ENCODE data around the gene SERINC5.

SERINC5 gene

GRCh38 chr5:80238097-80238496, 17.8 kb downstream of the SERINC5 start:
- no peak for TF ChIP-seq EZH2phosphoT487 (IDR thresholded peaks at IDR 0.05; ENCODE audit: low read length)
- TF ChIP-seq CTCF (IDR thresholded peaks at IDR 0.05; ENCODE audit: low read length) = no peak
- no peak for TF ChIP-seq EZH2 (optimal IDR thresholded peaks at IDR 0.05; ENCODE audit: low read depth, low read length)
- Histone ChIP-seq H3K9me3 (replicated peaks; ENCODE audit: insufficient read depth, low read length) (no peaks in the 10 kb centered on the region; the same call in 1 of the 2 replicates), H3K4me1 (ENCODE audit: low read length) (no peaks in the 10 kb centered on the region), H3K27me3 (replicated peaks; ENCODE audit: insufficient read depth, low read length) (no peaks in the 10 kb centered on the region), H3K36me3 (replicated peaks; ENCODE audit: insufficient read depth, low read length) (peaks cover 5% of the 10 kb centered on the region), H3K4me3 (ENCODE audit: low read length) (no peak overlapping the region), H3K79me2 (ENCODE audit: low read length) (no peaks in the 10 kb centered on the region; the same call in 1 of the 2 replicates), H3K9ac (ENCODE audit: low read length) (no peak overlapping the region), H3F3A (ENCODE audit: insufficient read depth, low read length) (no peaks in the 10 kb centered on the region), H3K9me2 (replicated peaks; ENCODE audit: insufficient read depth, low read length) (no peaks in the 10 kb centered on the region), H2AFZ (ENCODE audit: low read length) (no peak overlapping the region), H3K4me2 (ENCODE audit: low read depth, low read length) (no peak overlapping the region), H4K20me1 (ENCODE audit: insufficient read depth, low read length) (no peaks in the 10 kb centered on the region), H3K27ac (ENCODE audit: low read length) (no peak overlapping the region)
- DNase-seq = no peak

- Histone ChIP-seq H3K79me2 (ENCODE audit: low read length) (no peaks in the 10 kb centered on the region; the same call in 1 of the 2 replicates), H3K4me1 (ENCODE audit: low read length) (no peaks in the 10 kb centered on the region), H3K9me2 (replicated peaks; ENCODE audit: insufficient read depth, low read length) (no peaks in the 10 kb centered on the region), H3K9me3 (replicated peaks; ENCODE audit: insufficient read depth, low read length) (no peaks in the 10 kb centered on the region), H3K4me2 (ENCODE audit: low read depth, low read length) (no peak overlapping the region), H3K27me3 (replicated peaks; ENCODE audit: insufficient read depth, low read length) (no peaks in the 10 kb centered on the region), H3K4me3 (ENCODE audit: low read length) (no peak overlapping the region), H2AFZ (ENCODE audit: low read length) (no peak overlapping the region), H3K9ac (ENCODE audit: low read length) (no peak overlapping the region), H3F3A (ENCODE audit: insufficient read depth, low read length) (no peaks in the 10 kb centered on the region), H3K27ac (ENCODE audit: low read length) (no peak overlapping the region), H4K20me1 (ENCODE audit: insufficient read depth, low read length) (no peaks in the 10 kb centered on the region), H3K36me3 (replicated peaks; ENCODE audit: insufficient read depth, low read length) (peaks cover 5% of the 10 kb centered on the region)
- TF ChIP-seq CTCF (IDR thresholded peaks at IDR 0.05; ENCODE audit: low read length) = no peak
- DNase-seq = no peak
Observed at GRCh38 chr5:80237243-80237642, 18.6 kb downstream of the SERINC5 start.

- no peak for DNase-seq
- no peaks in the 10 kb centered on the region for H4K20me1 ChIP-seq (ENCODE audit: insufficient read depth, low read length)
- no peaks in the 10 kb centered on the region for H3K36me3 ChIP-seq (replicated peaks; ENCODE audit: insufficient read depth, low read length)
- H3K9me3 ChIP-seq (replicated peaks; ENCODE audit: insufficient read depth, low read length) = no peaks in the 10 kb centered on the region
- H3F3A ChIP-seq (ENCODE audit: insufficient read depth, low read length) = no peaks in the 10 kb centered on the region
- no peaks in the 10 kb centered on the region; the same call in 1 of the 2 replicates for H3K79me2 ChIP-seq (ENCODE audit: low read length)
- H3K4me1 ChIP-seq (ENCODE audit: low read length) = no peaks in the 10 kb centered on the region
- TF ChIP-seq EZH2 (optimal IDR thresholded peaks at IDR 0.05; ENCODE audit: low read depth, low read length) (no peak), CTCF (IDR thresholded peaks at IDR 0.05; ENCODE audit: low read length) (no peak), EZH2phosphoT487 (IDR thresholded peaks at IDR 0.05; ENCODE audit: low read length) (no peak)
- H3K9ac ChIP-seq (ENCODE audit: low read length) = no peak overlapping the region
- no peak overlapping the region for H2AFZ ChIP-seq (ENCODE audit: low read length)
- no peaks in the 10 kb centered on the region for H3K9me2 ChIP-seq (replicated peaks; ENCODE audit: insufficient read depth, low read length)
- no peak overlapping the region for H3K4me3 ChIP-seq (ENCODE audit: low read length)
- H3K27ac ChIP-seq (ENCODE audit: low read length) = no peak overlapping the region
- H3K27me3 ChIP-seq (replicated peaks; ENCODE audit: insufficient read depth, low read length) = no peaks in the 10 kb centered on the region
- H3K4me2 ChIP-seq (ENCODE audit: low read depth, low read length) = no peak overlapping the region
Observed at GRCh38 chr5:80234116-80234948, 21.5 kb downstream of the SERINC5 start.

All from MM.1S (cell line).